Peyer's patch (tissue), 4 donors: ENCODE results near the gene RHBDD1. TPM values are rescaled to one million over a fixed set of nuclear protein-coding genes. Genes with fewer than 3 reads are reported as not detected.

Source experiments
- DNase-seq, 3 donors: peaks; one replicate each; pipeline ENCODE4 v3.0.0-alpha.2; 2017 to 2019
- H3K27ac ChIP-seq, 4 donors: fragments of 200-600 bp; sonication (generic); one replicate each; pipeline ENCODE4 v1.5.1; 2016 to 2019
- H3K27me3 ChIP-seq, 2 donors: fragments of 200-600 bp; sonication (generic); one replicate each; pipeline ENCODE4 v1.5.1; 2019
- H3K36me3 ChIP-seq, 3 donors: fragments of 200-600 bp; sonication (generic); one replicate each; pipeline ENCODE4 v1.5.1; 2016 to 2019
- H3K4me1 ChIP-seq, 4 donors: fragments of 200-600 bp; sonication (generic); one replicate each; pipeline ENCODE4 v1.5.1; 2016 to 2019
- H3K4me3 ChIP-seq, 4 donors: fragments of 200-600 bp; sonication (generic); 1 replicate in 3 of 4; 2 replicates in 1 of 4; pipeline ENCODE4 v1.5.1; 2016 to 2019; ENCODE audit warnings: mild to moderate bottlenecking in 1 of 4
- H3K9me3 ChIP-seq, 4 donors: fragments of 200-600 bp; sonication (generic); one replicate each; pipeline ENCODE4 v1.5.1; 2016 to 2019; ENCODE audit warnings: mild to moderate bottlenecking in 1 of 4
- CTCF ChIP-seq, 6 experiments: fragments of 450-650 bp in 4 of 6; fragments of 200-600 bp in 2 of 6; sonication (generic) in 1 of 6; IDR thresholded peaks; one replicate each; pipeline ENCODE4 v1.5.1; 2017 to 2019; ENCODE audit warnings: antibody characterized with exemption in 6 of 6, mild to moderate bottlenecking in 3 of 6, moderate library complexity in 1 of 6
- POLR2A ChIP-seq, 2 donors: fragments of 450-650 bp; IDR thresholded peaks; one replicate each; pipeline ENCODE4 v1.5.1; 2017; ENCODE audit warnings: antibody characterized with exemption in 2 of 2, mild to moderate bottlenecking in 2 of 2, moderate library complexity in 2 of 2
- total RNA-seq, 4 donors: library from RNA; depleted of rRNA; stranded (reverse); fragments of >200 nt; gene quantifications; one replicate each; pipeline ENCODE4 v1.1.0, GENCODE V29; 2016

Gene RHBDD1
- total RNA-seq, 4 donors from 2014 or later, result 12.6 to 68.5 (median 30.6) TPM

GRCh38 chr2:226800941-226801784 is 34.7 kb upstream of the RHBDD1 start:
- H3K4me1 ChIP-seq, result peaks cover 0 to 26% (median 8%) of the 10 kb centered on the region in 4 donors
- TF ChIP-seq POLR2A (IDR thresholded peaks at IDR 0.05), result peak in 1 of 2 donors; percentile 69
- TF ChIP-seq CTCF (IDR thresholded peaks at IDR 0.05), result no peak
- H3K4me3 ChIP-seq, result peak overlapping the region; percentile 40 to 94 (median 80)
- H3K27ac ChIP-seq, result peak overlapping the region; percentile 61 to 92 (median 88)
- H3K9me3 ChIP-seq, result no peaks in the 10 kb centered on the region
- H3K27me3 ChIP-seq, result no peaks in the 10 kb centered on the region
- DNase-seq, result peak; percentile 81 to 94 (median 88)
- H3K36me3 ChIP-seq, result no peaks in the 10 kb centered on the region

- Histone ChIP-seq H3K9me3 (no peaks in the 10 kb centered on the region), H3K27ac (no peak overlapping the region), H3K4me1 (peaks cover 0 to 26% (median 8%) of the 10 kb centered on the region in 4 donors), H3K27me3 (no peaks in the 10 kb centered on the region), H3K36me3 (no peaks in the 10 kb centered on the region), H3K4me3 (no peak overlapping the region)
- TF ChIP-seq POLR2A (IDR thresholded peaks at IDR 0.05), result no peak
- peak; percentile 41 to 89 (median 78) for TF ChIP-seq CTCF (IDR thresholded peaks at IDR 0.05)
- no peak for DNase-seq
Measured at GRCh38 chr2:226802573-226802972, 33.3 kb upstream of the RHBDD1 start.

- Histone ChIP-seq H3K4me3 (no peak overlapping the region), H3K36me3 (no peaks in the 10 kb centered on the region), H3K4me1 (peaks cover 0 to 26% (median 8%) of the 10 kb centered on the region in 4 donors), H3K9me3 (no peaks in the 10 kb centered on the region), H3K27ac (no peak overlapping the region), H3K27me3 (no peaks in the 10 kb centered on the region)
- TF ChIP-seq POLR2A (IDR thresholded peaks at IDR 0.05), result no peak
- TF ChIP-seq CTCF (IDR thresholded peaks at IDR 0.05), result no peak
- DNase-seq, result no peak
Measured at GRCh38 chr2:226803410-226803809, 32.4 kb upstream of the RHBDD1 start.

GRCh38 chr2:226813148-226813701 is 22.6 kb upstream of the RHBDD1 start:
- DNase-seq, result no peak

GRCh38 chr2:226818930-226819329 is 16.9 kb upstream of the RHBDD1 start:
- TF ChIP-seq CTCF (IDR thresholded peaks at IDR 0.05) (no peak), POLR2A (IDR thresholded peaks at IDR 0.05) (no peak)
- no peak overlapping the region for H3K27ac ChIP-seq
- no peaks in the 10 kb centered on the region for H3K9me3 ChIP-seq
- DNase-seq, result no peak
- H3K27me3 ChIP-seq, result no peaks in the 10 kb centered on the region
- no peak overlapping the region for H3K4me3 ChIP-seq
- H3K36me3 ChIP-seq, result no peaks in the 10 kb centered on the region
- H3K4me1 ChIP-seq, result no peaks in the 10 kb centered on the region

More at GRCh38 chr2:226813148-226813701, 22.6 kb upstream of the RHBDD1 start:
- Histone ChIP-seq H3K27ac (no peak overlapping the region), H3K36me3 (no peaks in the 10 kb centered on the region), H3K27me3 (no peaks in the 10 kb centered on the region), H3K9me3 (no peaks in the 10 kb centered on the region), H3K4me1 (no peaks in the 10 kb centered on the region), H3K4me3 (no peak overlapping the region)
- peak in 4 of 6 experiments; percentile 23 to 56 (median 48) for TF ChIP-seq CTCF (IDR thresholded peaks at IDR 0.05)
- TF ChIP-seq POLR2A (IDR thresholded peaks at IDR 0.05), result no peak
